Skeletal muscle cell (primary cell): Measurements from ENCODE around the gene CNTN1.

Experiments
- DNase-seq: peaks from one replicate; pipeline ENCODE4 v3.0.0-alpha.2; 2010; ENCODE audit warnings: low read depth
- H3K4me3 ChIP-seq: 2 replicates; pipeline ENCODE4 v1.5.1; 2011; ENCODE audit warnings: low read depth, mild to moderate bottlenecking, control low read depth, low read length, moderate library complexity

The CNTN1 gene

DNA sequence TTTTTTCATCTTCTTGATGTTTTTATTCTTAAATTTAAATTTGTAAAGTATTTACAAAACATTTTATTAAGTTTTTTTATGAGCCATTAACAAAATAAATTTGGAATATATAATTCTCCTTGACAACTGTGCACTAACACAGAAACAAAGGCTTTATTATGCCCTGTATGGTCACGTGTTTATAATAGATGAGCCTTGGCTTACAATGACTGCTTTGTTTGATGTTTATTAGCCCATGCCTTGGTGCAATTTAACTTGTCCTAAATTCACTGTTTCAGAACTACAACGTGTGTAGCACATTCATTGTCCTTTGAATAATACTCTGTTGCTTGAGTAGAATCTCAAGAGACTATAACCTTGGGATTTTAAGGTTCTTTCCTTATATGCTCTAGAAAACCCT lies 59.8 kb downstream of the CNTN1 start:
- no peak for DNase-seq
- no peak overlapping the region for H3K4me3 ChIP-seq

DNA sequence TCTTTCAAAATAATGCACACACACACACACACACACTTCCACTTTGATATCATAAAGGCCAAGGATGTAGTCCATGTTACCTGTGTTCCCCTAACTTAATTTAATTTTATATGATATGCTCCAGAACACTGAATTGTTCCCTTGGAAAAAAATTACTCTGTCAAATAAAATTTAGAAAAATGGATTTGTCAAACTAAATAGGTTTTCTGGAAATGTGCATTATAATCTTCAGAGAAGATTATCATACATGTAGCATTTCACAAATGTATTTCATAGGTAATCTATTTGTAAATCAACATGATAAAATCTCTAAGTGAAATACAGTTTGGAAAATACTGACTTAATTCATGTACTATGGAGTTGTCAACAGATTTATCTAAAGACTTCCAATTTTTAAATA lies 68.6 kb downstream of the CNTN1 start:
- DNase-seq: no peak
- H3K4me3 ChIP-seq: no peak overlapping the region

DNA sequence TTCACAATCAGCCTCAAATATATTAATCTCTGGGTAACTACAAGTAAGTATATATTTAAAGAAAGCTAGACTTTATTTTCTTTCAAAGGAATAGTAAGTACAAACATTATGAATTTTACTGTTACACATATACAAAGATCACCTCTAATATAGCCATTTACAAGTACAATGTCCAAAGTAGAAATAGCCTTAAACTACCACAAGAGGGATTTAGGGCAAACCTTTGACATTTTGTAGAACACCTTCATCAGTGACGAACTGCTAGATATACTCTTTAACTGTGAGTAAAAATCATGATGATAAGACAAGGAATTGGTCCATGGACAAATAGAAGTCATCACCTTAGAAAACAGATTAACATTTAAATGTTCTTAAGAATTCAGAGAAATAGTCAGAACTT lies 69.8 kb downstream of the CNTN1 start:
- no peak for DNase-seq
- H3K4me3 ChIP-seq: no peak overlapping the region

DNA sequence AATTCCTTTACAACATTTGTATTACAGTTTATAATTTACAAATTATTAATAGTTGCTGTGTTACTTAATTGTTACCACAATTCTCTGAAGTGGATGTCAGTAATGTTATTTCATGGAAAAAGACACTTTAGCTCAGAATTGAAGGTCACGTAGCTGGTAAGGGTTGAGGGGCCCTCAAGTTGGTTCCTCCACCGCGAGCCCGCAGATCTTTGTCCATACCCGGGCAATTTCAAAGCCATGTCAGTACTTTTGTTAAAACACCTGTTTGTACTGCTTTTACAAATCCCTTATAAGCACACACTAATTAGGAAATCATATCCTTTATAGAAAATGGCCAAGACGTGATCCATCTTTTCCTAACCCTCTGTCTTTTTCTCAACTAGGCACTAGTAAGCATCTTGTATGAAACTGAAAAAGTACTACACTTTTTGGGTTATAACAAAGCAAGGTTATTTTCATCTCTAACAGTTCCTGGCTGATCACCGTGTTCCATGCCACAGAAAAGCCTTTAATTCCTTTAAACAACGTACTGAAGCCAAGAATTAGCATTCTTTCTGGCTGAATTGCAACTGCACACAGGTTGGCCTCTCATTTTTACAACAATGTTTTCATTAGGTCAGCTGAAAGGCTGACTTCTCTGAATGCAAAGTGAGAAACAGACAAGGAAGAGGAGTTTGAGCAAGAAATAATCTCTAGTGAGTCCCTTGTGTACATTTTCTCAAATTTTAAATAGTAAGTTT lies 76.1 kb downstream of the CNTN1 start:
- no peak for DNase-seq
- H3K4me3 ChIP-seq: no peak overlapping the region

DNA sequence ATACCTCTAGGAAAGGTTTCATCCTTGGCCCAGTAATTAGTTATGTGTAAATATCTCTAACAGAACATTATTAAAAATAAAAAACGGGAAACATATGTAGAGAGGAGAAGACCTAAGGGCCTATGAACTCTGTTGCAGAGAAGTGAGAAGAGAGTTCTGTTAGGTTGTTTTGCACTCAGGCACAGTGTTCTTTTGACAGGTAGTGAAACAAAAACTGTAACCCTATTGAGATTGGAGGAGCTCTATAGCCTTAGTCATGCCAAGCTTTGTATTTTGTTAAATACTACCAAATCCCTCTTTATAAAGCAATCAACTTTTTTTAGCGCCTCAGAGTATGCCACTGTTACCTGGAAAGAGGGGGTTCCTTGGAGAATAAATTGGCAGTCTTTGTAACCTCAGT lies 77.6 kb downstream of the CNTN1 start:
- H3K4me3 ChIP-seq: no peak overlapping the region
- no peak for DNase-seq

DNA sequence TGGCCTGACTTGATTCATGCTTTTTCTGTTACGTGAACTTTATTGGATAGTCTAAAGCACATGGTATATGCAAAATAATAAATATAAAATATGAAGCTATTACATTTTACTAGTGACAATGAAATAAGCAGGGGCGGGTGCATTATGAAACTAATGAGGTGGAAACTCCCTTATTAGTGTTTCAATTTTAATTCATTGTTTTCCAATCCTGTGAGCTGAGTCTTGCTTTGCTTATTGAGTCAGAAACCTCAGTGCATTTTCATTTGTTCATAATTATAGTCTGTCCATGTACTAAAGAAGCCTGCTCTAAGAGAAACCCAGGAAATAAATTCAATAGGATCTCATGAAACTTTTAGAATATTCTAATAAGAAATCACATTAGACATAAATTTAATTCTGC lies 78.5 kb downstream of the CNTN1 start:
- no peak for DNase-seq
- H3K4me3 ChIP-seq: no peak overlapping the region

DNA sequence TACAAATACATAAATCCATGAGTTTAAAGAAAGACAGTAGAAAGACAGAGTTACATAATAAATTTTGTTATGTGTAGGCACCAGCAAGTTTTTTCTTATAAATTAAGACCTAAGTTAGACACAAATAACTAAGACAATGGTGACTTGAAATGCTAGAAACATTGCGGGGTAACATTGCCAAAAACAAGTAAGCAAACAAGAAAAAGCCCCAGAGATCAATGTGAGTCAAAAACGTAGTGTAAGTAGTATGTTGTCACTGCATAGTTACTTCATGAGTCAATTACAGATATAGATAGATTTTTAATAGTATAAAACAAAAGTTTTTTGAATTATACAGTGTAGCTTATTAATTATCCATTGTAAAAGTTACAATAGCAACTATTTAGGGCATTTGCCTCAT lies 83.4 kb downstream of the CNTN1 start:
- DNase-seq: no peak
- no peak overlapping the region for H3K4me3 ChIP-seq

DNA sequence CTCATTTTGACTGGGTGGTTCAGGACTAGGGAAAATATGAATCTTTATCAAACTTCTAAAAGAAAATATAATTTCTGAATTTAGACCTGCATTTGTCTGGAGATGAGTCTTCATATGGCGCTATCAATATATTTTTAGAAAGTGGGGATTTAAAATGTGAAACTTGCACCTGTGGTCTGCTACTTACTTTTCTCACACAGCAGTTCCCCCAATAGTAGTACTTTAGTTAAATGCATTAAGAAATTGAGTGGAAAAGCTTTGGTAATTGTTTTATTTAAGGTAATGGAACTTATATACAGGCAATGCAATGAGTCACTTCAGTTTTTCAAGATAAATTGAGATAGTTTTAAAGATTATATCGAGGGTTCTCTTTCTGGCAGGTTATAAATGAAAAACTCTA lies 91.9 kb downstream of the CNTN1 start:
- DNase-seq: no peak
- no peak overlapping the region for H3K4me3 ChIP-seq

DNA sequence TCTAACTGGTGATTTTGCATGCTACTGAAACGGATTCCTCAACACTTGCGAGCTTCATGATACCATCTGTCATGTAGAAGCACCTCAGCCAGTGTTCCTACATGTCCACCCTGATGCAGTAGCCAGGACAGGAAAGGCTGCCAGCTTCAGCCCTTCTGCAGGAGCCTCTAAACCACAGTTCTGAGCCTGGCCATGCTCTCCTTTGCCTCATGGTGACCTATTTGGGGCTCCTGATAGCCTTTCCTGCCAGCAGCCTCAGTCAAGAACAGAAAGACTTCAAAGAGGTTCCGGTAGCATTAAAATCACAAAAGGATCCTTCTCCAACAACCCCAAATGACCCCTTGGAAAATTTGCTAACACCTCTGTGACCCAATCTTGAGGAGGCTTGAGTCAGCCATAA lies 96.0 kb downstream of the CNTN1 start:
- no peak for DNase-seq

DNA sequence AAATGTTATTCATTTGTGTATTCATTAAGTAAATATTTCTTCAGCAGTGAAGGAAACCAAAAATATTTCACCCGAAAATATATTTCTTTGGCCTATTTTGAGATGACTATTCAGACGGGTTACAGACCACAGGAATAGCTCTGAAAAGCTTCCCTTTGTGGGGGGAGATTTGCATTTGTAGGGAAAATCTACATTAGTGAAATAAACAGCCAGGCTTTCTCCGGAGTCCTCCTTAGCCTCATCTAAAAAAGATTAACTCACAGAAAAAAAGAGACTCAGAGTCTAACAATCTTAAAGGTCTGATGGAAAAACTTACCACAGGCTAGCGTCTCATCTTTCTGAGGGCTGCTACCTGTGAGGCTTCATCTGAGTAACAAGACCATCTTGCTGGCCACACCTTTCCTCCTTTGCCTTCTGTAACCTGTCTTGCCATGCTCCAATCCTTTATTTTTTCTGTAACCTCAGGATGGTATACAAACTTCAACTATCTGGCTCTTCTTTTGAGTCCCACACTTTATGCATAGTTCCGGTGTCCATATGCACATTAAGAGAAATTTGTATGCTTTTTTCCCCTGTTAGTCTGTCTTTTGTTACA lies 100.7 kb downstream of the CNTN1 start:
- no peak for DNase-seq
- no peak overlapping the region for H3K4me3 ChIP-seq

More for the DNA sequence above, 96.0 kb downstream of the CNTN1 start:
- H3K4me3 ChIP-seq: no peak overlapping the region

DNA sequence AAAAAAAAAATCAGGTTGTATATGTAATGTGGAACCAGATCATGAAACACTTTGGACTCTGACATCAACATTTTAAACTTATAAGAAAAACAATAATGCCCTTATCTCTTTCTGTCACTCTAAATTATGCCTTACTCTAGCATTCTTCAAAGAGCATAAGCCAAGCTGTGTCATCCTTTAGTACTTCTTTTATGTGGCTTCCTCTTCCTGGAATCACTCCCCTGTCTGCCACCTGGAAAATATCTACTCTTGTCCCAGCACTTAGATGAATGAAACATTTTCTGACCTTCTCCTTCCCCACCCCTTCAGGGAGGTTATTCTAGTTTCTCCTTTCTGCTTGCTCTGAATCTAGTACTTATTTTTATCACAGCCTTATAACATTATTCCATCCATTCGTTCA lies 101.2 kb downstream of the CNTN1 start:
- no peak for DNase-seq
- H3K4me3 ChIP-seq: no peak overlapping the region

DNA sequence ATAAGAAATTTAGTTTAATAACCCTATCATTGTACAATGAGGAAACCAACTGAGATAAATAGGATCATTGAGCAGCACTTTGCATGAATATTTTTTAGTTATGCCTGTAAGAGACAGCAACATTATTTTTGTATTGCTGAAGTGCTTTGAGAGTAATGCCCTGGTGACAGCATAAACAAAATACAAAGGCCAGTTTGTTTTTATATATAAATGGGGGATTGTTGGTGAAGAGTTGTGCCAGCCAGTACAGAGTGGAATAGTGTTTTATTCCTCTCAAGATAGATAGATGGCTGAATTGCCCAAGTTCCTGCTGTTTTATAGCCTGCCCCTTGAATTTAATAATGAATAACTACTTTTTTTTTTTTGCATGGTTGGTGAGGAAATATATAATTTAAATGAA lies 101.8 kb downstream of the CNTN1 start:
- no peak overlapping the region for H3K4me3 ChIP-seq
- DNase-seq: no peak

DNA sequence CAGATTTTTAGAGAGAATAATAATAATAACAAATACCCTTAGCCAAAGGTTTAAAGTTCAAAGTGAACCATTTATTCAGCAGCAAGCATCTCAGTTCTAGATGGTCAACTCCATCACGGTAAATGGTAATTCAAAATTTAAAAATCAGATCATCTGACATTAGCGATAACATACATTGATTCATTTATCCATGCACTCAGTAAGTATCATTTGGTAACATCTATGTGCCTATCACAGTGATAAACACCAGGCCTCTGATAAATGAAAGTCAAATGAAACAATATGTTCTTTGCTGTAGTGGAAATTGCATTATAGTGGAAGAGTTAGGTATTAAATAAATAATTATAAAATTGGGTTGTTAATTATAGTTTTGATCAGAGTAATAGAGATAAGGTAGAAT lies 108.8 kb downstream of the CNTN1 start:
- no peak overlapping the region for H3K4me3 ChIP-seq
- DNase-seq: no peak

DNA sequence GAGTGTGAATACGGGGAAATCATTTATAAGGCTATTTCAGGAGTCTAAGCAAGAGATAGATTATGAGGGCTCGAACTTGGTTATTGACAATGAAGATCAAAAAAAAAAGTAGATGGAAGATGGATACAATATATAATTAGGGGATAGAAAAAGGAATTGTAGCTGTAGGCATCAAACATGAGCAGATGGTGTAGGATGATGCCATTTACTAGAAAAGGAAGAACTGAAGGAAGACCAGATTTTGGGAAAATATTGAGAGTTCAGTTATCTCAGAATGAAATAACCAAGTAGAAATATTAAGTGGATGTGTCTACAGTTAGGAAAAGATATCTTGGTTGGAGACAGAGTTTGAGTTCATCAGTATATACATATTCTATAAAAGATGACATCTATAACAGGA lies 109.6 kb downstream of the CNTN1 start:
- no peak overlapping the region for H3K4me3 ChIP-seq
- no peak for DNase-seq

DNA sequence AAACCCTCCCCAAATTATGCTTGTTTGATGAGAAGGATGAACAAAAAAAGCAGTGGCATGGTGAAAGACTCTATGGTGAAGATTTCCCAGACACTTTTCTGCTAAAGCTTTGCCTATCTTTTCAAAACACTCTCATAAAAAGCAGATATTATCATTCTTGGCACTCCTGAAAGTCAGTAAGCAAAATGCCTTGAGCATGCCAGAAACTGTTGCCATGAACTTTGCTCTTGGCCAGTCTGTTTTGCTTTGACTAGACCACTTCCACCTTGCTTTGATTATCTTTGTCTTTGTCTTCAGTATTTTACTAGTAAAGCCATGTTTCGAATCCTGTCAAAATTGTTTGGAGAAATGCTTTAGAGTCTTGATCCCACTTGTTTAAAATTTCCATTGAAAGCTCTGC lies 110.4 kb downstream of the CNTN1 start:
- no peak for DNase-seq
- H3K4me3 ChIP-seq: no peak overlapping the region

DNA sequence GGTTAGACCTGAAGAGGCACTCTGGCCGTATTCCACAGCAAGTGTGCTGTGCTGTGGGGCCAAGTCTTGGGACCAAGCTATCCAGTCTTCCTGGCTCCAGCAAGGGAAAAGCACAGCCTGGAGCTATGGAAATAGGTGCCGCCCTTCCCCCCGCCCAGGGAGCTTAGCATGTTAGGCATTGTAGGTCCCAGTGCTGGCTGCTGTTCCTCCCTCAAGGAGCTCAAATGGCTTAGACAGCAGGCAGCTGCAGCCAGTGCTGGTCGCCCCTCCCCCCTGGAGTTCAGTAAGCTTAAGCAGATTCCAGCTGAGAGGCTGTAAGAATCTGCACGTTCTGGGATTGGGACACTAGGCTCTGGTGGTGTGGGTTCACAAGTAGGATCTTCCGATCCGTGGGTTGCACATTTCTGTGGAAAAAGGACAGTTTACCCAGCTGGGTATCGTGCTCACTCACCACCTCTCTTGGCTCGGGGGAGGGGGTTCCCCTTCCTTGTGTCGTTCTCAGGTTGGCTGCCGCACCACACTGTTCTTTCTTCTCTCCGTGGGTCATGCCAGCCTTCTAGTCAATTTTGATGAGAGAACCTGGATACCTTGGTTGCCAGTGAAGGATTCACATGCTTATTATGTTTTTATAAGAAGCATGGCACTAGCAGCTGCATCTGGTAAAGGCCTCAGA lies 127.3 kb downstream of the CNTN1 start:
- no peak overlapping the region for H3K4me3 ChIP-seq
- no peak for DNase-seq

DNA sequence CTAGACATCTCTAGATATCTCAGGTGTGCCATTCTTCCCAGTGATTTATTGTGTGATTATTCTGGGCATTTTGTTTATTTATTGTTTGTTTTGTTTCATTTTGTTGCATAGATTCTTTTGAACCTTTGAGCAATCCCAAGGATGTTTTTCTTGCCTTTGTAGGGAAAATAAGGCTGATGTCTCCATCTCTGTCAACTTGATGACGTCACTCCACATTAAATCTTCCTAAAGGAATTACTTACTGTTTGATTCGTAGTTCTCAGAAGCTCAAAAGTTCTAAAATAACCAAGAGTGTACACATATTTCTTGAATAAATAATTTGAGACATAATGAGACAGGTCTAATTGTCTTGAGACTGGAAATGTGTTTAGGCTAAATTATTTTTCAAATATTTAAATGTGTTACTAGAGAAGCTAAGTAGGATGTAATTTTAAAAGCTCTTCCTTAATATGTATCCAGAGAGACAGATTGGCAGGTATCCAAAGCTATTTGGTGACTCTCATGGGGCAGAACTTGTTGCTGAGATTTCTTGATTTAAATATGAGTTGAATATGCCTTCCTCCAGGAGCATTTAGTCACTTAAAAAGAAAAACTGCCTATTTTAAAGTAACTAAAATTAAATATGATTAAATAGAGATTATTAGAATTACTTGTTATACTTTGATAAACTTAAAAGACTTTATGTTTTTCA lies 128.7 kb downstream of the CNTN1 start:
- DNase-seq: no peak
- no peak overlapping the region for H3K4me3 ChIP-seq

DNA sequence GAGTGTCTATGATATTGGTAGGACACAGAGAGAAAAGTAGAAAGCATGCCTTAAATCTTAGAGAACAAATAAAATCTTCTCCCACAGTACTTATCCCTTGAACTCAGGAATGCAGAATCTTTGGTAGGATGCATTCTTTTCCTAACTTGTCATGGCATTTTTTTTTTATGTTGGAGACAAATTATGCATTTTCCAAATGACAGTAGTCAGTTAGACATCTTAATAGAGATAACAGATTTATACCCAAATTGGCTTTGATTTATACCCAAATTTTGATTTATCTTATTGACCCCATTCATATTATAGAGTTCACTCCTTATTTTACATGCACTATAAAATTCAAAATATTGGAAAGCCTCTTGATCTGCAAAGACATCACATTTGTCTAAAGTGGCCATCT lies 132.9 kb downstream of the CNTN1 start:
- no peak for DNase-seq
- no peak overlapping the region for H3K4me3 ChIP-seq

DNA sequence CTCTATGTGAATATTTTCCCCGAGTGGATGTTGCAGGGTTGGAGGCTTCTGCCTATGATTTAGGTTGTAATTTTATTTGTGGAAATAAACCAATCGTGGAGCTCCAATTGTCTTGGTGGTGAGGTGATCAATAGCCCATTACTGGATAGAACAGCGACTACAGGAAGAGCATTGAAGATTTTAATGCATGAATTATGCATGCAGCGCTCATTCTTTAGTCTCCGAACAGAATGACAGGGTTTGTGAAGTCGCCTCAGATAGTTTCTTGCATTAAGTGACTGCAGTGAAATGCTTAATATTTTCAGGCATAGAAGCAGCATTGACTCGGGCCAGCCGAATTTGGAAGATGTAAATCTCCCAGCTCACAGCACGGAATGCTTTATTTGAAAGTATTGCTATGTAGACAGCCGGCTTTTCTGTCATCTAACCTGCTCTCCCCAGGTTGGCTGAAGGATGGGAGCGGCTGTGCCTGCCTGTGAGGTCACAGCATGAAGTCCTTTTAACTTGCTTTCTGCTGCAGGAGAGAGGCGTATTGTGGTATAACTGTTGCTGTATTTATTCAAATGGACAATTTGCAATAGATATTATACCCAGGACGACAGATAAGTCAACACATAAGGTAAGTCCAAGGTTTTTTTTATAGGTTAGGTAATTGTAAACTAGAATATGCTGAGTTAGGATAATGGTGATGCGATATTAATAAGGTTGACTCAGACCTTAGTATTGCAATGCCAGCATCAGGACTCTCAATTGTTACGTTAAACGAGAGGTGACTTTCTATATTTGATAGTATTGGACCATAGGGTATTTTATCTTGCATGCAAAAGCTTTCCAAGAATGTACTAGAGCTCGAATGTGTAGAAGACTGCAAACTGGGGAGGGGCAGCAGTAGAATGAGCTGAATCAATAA lies 135.7 kb downstream of the CNTN1 start:
- no peak for DNase-seq
- H3K4me3 ChIP-seq: no peak overlapping the region

DNA sequence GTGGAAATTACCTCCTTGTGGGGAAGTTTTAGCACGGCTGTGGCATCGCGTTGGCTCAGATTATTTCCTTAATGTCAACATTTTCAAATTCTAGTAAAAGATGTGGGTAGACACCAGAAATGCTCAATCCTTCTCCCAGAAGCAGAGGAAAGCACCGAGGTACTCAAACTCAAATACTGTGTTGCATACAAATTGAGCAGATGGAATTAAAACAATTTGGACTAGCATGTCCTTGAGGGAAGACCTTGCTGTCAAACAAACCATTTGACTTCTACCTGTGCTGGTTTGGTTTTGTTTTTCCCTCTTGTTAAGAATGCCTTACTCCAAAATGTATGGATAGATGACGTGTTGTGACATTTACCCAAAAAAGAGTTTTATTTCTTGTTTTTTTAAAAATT lies 136.4 kb downstream of the CNTN1 start:
- H3K4me3 ChIP-seq: no peak overlapping the region

More for the DNA sequence above, 136.4 kb downstream of the CNTN1 start:
- DNase-seq: no peak
